ENCODE results near the gene CCDC158. TPM values are rescaled to one million over a fixed set of nuclear protein-coding genes. Genes with fewer than 3 reads are reported as not detected.
A peak's percentile ranks its signal among the peaks of the same experiment; 100 is the strongest.

Gene CCDC158
- under 1 TPM; 0.18 to 0.37 TPM for total RNA-seq
- polyA plus RNA-seq, result under 1 TPM; 0.04 to 0.09 TPM
- long read RNA-seq, donor 1, result 0 reads
- long read RNA-seq, donor 2, result 0 reads
- long read RNA-seq, donor 3, result 0 reads
- long read RNA-seq, donor 4, result 0 reads
- long read RNA-seq, donor 5, result 0 reads

DNA sequence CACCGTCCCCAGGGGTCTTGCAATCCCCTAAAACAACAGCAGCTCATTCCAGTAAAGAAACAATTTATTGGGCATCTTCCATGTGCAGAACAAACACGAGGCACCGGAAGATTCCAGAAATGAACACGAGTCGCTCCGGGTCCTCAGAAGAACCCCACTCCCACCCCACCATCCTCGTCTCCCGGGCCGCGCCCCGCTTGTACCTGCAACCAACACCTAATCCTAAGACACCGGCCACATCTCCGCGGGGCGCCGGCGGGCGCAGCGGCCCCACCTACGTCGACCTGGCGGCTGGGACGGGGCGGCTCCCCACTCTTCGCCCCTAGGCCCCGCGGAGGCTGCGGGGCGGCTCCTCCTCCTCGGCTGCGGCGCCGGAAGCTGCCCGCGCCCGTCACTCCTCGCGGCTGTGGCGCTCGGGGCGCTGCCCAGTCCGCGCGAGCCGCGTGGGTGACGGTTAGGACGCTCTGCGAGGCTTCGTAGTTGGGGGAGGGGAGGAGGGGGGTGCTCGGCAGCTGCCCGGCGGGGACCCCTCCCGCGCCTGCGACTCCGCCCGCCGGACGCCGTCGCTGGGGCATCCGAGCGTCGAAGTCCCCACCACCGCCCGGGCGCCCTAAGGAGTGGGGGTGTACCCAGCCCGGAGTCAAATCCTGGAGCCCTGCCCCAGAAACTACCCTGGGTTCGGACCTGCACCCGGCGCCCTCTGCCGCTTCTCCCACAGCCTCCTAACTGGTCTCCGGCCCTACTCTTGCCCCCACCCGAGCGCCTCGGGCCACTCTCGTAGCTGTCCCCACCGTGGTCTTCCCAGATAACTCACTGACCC is at the start of gene CCDC158:
Gene CCDC158, minus strand, starts transcription at position 380 of the 820 bp plus-strand sequence. CDS start 17,934 bp downstream, outside the sequence.
- peak; percentile 53 for ATAC-seq (ENCODE audit: insufficient read depth, low FRiP score)
- WGBS, 2 donors, result 7 to 11% methylated on average over 42 to 79 of the region's 79 CpGs
- H3K27ac ChIP-seq (ENCODE audit: low read depth in 1 of 2, low read length in 1 of 2), result no peak within 1 kb of the TSS
- peak; percentile 39 to 57 (median 40) for DNase-seq
- H3K4me1 ChIP-seq (ENCODE audit: control insufficient read depth in 5 of 5, insufficient read depth in 5 of 5, low read length in 5 of 5), result peaks cover 0 to 5% (median 3%) of the 10 kb centered on the region in 5 donors
- TF ChIP-seq, protein P1, sequence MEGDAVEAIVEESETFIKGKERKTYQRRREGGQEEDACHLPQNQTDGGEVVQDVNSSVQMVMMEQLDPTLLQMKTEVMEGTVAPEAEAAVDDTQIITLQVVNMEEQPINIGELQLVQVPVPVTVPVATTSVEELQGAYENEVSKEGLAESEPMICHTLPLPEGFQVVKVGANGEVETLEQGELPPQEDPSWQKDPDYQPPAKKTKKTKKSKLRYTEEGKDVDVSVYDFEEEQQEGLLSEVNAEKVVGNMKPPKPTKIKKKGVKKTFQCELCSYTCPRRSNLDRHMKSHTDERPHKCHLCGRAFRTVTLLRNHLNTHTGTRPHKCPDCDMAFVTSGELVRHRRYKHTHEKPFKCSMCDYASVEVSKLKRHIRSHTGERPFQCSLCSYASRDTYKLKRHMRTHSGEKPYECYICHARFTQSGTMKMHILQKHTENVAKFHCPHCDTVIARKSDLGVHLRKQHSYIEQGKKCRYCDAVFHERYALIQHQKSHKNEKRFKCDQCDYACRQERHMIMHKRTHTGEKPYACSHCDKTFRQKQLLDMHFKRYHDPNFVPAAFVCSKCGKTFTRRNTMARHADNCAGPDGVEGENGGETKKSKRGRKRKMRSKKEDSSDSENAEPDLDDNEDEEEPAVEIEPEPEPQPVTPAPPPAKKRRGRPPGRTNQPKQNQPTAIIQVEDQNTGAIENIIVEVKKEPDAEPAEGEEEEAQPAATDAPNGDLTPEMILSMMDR (IDR thresholded peaks at IDR 0.05; ENCODE audit: control extremely low read depth, extremely low read depth), result no peak
- peaks cover 0 to 5% (median 0%) of the 10 kb centered on the region in 4 donors for H3K9me3 ChIP-seq (ENCODE audit: control insufficient read depth in 4 of 4, insufficient read depth in 3 of 4, low read length in 3 of 4)
- peak within 1 kb of the TSS; percentile 32 for H3K4me3 ChIP-seq
- peak within 1 kb of the TSS; percentile 15 to 25 for H3K9ac ChIP-seq (ENCODE audit: insufficient read depth in 1 of 2, low read length in 2 of 2)
- H3K36me3 ChIP-seq (ENCODE audit: control insufficient read depth in 4 of 4, insufficient read depth in 4 of 4, low read length in 4 of 4), result no peaks in the 10 kb centered on the region
- peaks cover 0 to 3% (median 0%) of the 10 kb centered on the region in 3 donors for H3K27me3 ChIP-seq (ENCODE audit: control insufficient read depth in 3 of 3, insufficient read depth in 3 of 3, low read length in 2 of 3)

GRCh38 chr4:76470532-76470931 is 49.6 kb upstream of the CCDC158 start:
- Histone ChIP-seq H3K4me3 (no peak overlapping the region), H3K27ac (ENCODE audit: low read depth in 1 of 2, low read length in 1 of 2) (no peak overlapping the region), H3K9me3 (ENCODE audit: control insufficient read depth in 4 of 4, insufficient read depth in 3 of 4, low read length in 3 of 4) (no peaks in the 10 kb centered on the region), H3K4me1 (ENCODE audit: control insufficient read depth in 5 of 5, insufficient read depth in 5 of 5, low read length in 5 of 5) (peaks cover 0 to 4% (median 0%) of the 10 kb centered on the region in 5 donors), H3K36me3 (ENCODE audit: control insufficient read depth in 4 of 4, insufficient read depth in 4 of 4, low read length in 4 of 4) (no peaks in the 10 kb centered on the region), H3K9ac (ENCODE audit: insufficient read depth in 1 of 2, low read length in 2 of 2) (no peak overlapping the region), H3K27me3 (ENCODE audit: control insufficient read depth in 3 of 3, insufficient read depth in 3 of 3, low read length in 2 of 3) (no peaks in the 10 kb centered on the region)
- TF ChIP-seq, protein P1 (IDR thresholded peaks at IDR 0.05; ENCODE audit: control extremely low read depth, extremely low read depth), result no peak
- DNase-seq (no peak), ATAC-seq (ENCODE audit: insufficient read depth, low FRiP score) (no peak)
- 87 to 97% methylated on average over 1 of the region's 1 CpG for WGBS, 2 donors

DNA sequence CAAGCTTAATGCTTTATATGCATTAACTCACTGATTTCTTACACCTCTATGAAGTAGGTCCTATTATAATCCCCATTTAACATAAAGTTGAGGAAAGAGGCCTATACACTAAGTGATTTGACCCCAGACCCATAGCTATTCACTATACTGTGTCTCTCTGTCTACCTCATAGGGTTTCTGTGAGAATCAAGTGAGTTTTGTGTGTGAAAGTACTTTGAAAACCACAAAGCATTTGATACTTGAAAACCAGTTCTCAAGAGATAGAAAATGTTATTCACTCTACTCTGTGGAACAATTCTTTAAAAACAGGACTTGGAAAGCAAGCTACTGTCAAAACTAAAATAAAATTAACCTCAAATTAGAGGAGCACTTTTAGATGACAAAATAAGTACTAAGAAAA is 49.1 kb upstream of the CCDC158 start:
- DNase-seq (peak in 2 of 3 donors; percentile 23 to 48), ATAC-seq (ENCODE audit: insufficient read depth, low FRiP score) (no peak)
- no peaks in the 10 kb centered on the region for H3K27me3 ChIP-seq (ENCODE audit: control insufficient read depth in 3 of 3, insufficient read depth in 3 of 3, low read length in 2 of 3)
- TF ChIP-seq, protein P1 (IDR thresholded peaks at IDR 0.05; ENCODE audit: control extremely low read depth, extremely low read depth), result no peak
- no peak overlapping the region for H3K9ac ChIP-seq (ENCODE audit: insufficient read depth in 1 of 2, low read length in 2 of 2)
- H3K9me3 ChIP-seq (ENCODE audit: control insufficient read depth in 4 of 4, insufficient read depth in 3 of 4, low read length in 3 of 4), result no peaks in the 10 kb centered on the region
- no peak overlapping the region for H3K27ac ChIP-seq (ENCODE audit: low read depth in 1 of 2, low read length in 1 of 2)
- peaks cover 0 to 4% (median 0%) of the 10 kb centered on the region in 5 donors for H3K4me1 ChIP-seq (ENCODE audit: control insufficient read depth in 5 of 5, insufficient read depth in 5 of 5, low read length in 5 of 5)
- no peak overlapping the region for H3K4me3 ChIP-seq
- no peaks in the 10 kb centered on the region for H3K36me3 ChIP-seq (ENCODE audit: control insufficient read depth in 4 of 4, insufficient read depth in 4 of 4, low read length in 4 of 4)

Data from lung (tissue), 16 donors.